ENCODE data around the gene GPR27.

GPR27 gene

DNA sequence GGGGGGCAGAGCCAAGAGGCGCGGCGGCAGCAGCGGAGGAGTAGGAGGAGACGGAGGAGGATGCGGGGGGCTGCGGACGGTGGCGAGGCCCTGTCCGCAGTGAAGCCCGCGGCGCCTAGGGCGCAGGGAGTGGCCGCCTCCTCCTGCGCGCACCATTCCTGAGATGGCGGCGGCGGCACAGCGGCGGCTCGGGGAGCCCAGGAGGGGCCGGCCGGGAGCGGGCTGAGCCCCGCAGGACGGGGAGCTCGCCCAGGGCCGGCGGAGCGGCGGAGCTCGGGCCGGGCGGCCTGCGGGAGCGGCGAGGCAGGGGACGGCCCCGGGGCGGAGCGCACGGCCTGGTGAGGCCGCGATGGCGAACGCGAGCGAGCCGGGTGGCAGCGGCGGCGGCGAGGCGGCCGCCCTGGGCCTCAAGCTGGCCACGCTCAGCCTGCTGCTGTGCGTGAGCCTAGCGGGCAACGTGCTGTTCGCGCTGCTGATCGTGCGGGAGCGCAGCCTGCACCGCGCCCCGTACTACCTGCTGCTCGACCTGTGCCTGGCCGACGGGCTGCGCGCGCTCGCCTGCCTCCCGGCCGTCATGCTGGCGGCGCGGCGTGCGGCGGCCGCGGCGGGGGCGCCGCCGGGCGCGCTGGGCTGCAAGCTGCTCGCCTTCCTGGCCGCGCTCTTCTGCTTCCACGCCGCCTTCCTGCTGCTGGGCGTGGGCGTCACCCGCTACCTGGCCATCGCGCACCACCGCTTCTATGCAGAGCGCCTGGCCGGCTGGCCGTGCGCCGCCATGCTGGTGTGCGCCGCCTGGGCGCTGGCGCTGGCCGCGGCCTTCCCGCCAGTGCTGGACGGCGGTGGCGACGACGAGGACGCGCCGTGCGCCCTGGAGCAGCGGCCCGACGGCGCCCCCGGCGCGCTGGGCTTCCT lies at the start of gene GPR27:
Gene GPR27, plus strand, starts transcription at position 155 of the 909 bp plus-strand sequence. Its CDS starts 195 bp downstream, at position 350.
- peak; percentile 52 to 62 for ATAC-seq

GRCh38 chr3:71704915-71705314 lies 48.7 kb upstream of the GPR27 start:
- ATAC-seq: no peak

DNA sequence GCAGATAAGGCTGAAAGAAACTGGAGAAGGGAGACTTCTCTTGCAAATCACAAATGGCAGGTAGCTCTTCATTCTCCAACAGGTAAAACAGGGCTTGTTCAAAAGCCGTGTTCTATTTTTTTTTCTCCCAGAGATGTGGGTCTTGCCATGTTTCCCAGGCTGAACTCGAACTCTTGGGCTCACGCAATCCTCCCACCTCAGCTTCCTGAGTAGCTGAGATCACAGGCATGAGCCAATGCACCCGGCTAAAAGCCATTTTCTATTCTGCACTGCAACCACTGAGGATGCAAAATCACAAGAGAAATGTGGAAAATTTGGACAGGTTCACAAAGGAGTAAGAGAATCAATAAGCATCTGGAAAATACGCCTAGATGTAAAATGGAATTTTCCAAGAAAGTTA lies 48.0 kb upstream of the GPR27 start:
- ATAC-seq: no peak

- no peak for ATAC-seq
Measured at GRCh38 chr3:71707595-71707994, 46.1 kb upstream of the GPR27 start.

DNA sequence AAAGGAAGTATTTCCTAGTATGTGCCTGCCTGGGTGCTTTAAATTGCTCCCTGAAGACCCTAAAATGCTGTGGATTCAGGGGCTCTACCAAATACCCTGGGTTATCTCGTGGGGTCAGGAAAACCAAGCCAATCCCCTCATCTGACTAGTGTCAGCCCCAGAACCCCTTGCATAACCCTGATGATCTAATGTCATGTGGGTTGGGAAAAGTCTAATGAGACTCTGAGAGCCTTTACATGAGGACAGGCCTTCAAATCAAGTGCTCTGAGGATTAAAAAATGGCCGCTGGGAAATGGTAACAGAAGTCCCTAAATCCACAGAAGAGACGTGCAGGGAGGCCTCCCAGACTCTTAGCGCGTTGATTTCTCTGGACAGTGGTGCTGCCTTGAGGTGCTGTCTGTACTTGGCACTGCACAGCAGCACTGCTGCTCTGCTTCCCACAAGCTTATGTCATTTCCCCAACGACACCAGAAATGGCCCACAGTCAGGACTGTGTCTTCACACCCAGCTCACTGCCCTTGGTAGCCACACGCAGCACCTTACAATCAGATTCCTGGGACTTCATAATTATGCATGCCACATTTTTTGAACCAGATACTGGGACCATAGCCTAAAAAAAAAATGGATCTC lies 45.1 kb upstream of the GPR27 start:
- no peak for ATAC-seq

DNA sequence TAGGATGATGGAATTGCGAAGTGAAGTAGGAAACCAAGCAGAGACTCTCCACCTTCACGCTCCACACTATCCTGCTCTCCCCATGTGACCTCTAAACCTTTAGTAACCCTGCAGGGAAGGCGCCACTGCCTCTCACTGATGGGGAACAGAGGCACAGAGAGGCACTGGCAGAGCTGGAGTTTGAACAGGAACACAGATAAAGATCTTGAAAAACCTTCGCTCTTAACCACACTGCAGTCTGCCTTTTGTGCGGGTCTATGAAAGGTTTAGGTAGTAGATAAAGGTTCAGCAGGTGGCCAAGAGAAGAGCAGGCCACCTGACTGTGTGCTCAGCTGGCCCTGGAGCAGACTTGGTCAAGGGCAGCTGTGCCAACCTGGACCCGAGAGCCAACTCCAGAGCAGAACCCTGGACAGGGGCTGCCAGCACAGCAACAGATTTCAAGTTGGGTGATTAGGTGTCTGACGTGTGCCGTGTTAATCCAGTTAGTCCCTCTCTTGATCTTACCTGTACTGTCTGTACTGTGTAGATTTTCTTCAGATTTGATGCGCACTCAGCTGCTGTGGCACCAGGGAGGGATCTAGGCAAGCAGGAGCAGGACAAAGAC lies 43.6 kb upstream of the GPR27 start:
- no peak for ATAC-seq

- ATAC-seq: peak; percentile 60 to 63
Measured at GRCh38 chr3:71710906-71711494, 42.7 kb upstream of the GPR27 start.

DNA sequence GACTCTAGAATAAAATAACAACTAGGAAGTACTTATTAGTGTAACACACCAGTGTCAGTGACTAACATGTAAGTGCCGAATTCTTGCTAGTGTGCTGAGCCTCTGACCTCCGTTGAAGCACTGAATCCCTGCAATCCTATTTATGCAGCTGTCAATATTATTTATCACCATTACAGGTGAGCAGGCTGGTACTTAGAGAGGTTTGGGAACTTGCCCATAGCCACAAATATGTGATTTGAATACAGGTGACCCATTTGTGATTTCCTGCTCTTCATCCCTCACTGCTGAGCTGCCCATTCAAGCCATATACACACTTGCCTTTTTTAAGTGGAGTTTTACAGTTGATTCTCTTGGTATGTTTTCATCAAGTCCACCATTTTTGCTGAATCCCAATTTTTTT lies 40.6 kb upstream of the GPR27 start:
- ATAC-seq: no peak

- no peak for ATAC-seq
Measured at GRCh38 chr3:71714595-71714994, 39.1 kb upstream of the GPR27 start.

DNA sequence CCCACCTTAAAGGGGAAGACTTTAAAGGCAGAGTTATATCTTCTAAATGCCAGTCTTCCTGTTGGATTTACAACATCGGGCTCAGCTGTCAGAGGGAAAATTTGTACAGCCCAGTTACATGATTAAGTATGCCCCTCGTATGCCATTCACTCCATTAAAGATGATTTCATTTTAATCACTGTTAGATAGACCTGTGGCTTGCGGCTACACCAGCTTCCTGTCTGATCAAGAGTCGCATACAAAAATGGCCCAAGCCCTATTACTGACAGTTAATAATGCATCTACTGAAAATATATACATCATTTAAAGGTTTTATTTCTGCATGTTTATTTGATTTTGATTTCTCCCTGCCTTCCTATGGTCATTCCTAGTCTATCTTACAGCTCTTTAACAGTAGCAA lies 35.6 kb upstream of the GPR27 start:
- ATAC-seq: peak; percentile 58 to 78

DNA sequence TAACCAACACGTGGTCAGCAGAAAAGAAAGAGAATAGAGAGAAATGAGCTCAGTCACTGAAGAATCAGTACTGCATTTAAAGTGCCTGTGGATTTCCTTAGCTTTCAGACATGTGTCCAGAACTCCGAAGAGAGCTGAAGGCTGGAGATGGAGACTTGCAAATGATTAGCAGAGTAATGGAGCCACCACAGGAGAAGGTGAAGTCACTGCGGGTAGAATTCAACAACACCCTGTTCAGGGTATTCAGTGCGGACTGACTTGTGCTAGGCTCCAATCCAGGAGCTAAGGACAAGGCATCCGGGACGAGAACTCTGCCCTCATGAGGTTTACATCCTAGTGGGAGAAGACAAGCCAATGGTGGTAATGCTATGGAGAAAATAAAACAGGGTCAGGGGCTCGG lies 32.7 kb upstream of the GPR27 start:
- ATAC-seq: no peak

GRCh38 chr3:71721651-71722157 lies 32.0 kb upstream of the GPR27 start:
- ATAC-seq: peak in 1 of 2 donors; percentile 12

DNA sequence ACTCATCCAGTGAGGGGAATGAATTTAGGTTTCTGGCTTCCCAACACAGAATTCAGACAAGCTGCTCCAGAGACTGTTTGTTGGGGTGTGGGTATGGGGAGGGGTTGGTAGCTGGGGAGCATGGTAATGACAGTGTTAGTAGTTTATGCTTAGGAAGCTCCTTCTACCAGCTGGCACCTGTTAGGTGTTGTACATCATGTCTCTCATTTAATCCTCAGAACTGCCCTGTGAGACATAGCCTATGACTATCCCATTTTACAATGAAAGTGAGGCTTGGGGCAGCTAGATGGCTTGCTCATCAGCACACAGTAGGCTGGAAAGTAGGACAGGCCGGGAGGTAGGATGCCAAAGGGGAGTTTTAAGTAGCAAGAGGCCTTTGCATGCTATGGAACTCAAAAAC lies 31.0 kb upstream of the GPR27 start:
- ATAC-seq: no peak

- peak; percentile 64 to 75 for ATAC-seq
Measured at GRCh38 chr3:71723452-71724170, 30.0 kb upstream of the GPR27 start.

GRCh38 chr3:71724171-71724453 lies 29.5 kb upstream of the GPR27 start:
- no peak for ATAC-seq

GRCh38 chr3:71724584-71725270 lies 28.9 kb upstream of the GPR27 start:
- ATAC-seq: peak; percentile 21 to 36

DNA sequence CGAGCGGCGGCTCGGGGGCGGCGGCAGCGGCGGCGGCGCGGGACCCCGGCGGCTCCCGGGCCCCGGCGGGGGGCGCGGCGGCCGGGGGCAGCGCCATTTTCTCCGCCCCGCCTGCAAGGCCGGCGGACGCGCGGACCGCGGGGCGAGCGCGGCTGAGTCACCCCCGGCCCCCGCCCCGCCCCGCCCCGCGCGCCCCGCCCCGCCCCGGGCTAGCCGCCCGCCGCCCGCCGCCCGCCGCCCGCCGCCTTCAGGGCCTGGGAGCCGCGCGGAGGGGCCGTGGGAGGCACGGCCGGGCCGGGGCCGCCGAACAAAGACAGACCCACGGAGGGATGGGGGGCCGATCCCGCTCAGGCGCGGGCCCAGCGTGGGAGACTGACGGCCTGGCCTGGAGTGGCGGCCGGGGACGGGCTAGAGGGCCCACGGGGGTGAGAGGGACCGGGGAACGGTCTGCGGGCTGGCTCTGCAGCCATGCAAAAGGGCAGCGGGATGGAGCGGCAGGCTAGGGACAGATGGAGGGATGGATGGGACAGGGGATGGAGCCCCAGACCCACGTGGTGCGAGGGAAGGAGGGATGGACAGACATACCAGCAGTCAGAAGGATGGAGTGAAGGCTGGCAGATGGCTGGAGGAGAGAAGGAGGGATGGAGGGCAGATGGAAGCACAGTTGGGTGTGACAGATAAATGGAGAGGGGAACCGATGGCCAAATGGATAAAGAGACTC lies 28.2 kb upstream of the GPR27 start, which contains the start of gene EIF4E3:
Gene EIF4E3, minus strand, starts transcription at position 132 of the 721 bp plus-strand sequence. Its CDS starts 35 bp downstream, at position 97.
- peak; percentile 30 to 49 for ATAC-seq

- ATAC-seq: no peak
Measured at GRCh38 chr3:71726146-71726545, 27.5 kb upstream of the GPR27 start.

GRCh38 chr3:71728632-71729342 lies 24.9 kb upstream of the GPR27 start:
- no peak for ATAC-seq

GRCh38 chr3:71732637-71733036 lies 21.0 kb upstream of the GPR27 start:
- ATAC-seq: no peak
